OCI-LY1 (cell line): ENCODE measurements around the gene LIPM.

Experiments
- H2AFZ ChIP-seq: fragments of 200-600 bp; sonication (generic), shearing (Covaris generic); 2 replicates; pipeline ENCODE4 v1.6.0; 2014; ENCODE audit warnings: antibody characterized with exemption, mild to moderate bottlenecking, low read length
- H3F3A ChIP-seq: fragments of 200-600 bp; sonication (generic), shearing (Covaris generic); 2 replicates; pipeline ENCODE4 v1.6.0; 2014; ENCODE audit warnings: mild to moderate bottlenecking, antibody characterized with exemption, low read length, moderate library complexity; ENCODE audit not compliant: insufficient read depth
- H3K27ac ChIP-seq: fragments of 200-600 bp; sonication (generic); 2 replicates; pipeline ENCODE4 v1.5.1; 2014; ENCODE audit warnings: low read length, mixed run types, mild to moderate bottlenecking, low read depth; ENCODE audit not compliant: poor library complexity, severe bottlenecking
- H3K27me3 ChIP-seq: fragments of 200-600 bp; sonication (generic); 2 replicates; pipeline ENCODE4 v1.6.0; 2014; ENCODE audit warnings: antibody characterized with exemption, mild to moderate bottlenecking, low read length, moderate library complexity; ENCODE audit not compliant: insufficient read depth
- H3K36me3 ChIP-seq: fragments of 200-600 bp; sonication (generic); 2 replicates; pipeline ENCODE4 v1.6.1; 2014; ENCODE audit warnings: mild to moderate bottlenecking, antibody characterized with exemption, low read length, moderate library complexity, mixed read lengths; ENCODE audit not compliant: insufficient read depth
- H3K4me1 ChIP-seq: fragments of 200-600 bp; sonication (generic); 2 replicates; pipeline ENCODE4 v1.5.1; 2014; ENCODE audit warnings: mild to moderate bottlenecking, low read length, moderate library complexity; ENCODE audit not compliant: insufficient read depth, severe bottlenecking
- H3K4me2 ChIP-seq: fragments of 200-600 bp; sonication (generic), shearing (Covaris generic); 2 replicates; pipeline ENCODE4 v1.6.1; 2014; ENCODE audit warnings: low read length
- H3K4me3 ChIP-seq: fragments of 200-600 bp; sonication (generic); 2 replicates; pipeline ENCODE4 v1.5.1; 2014; ENCODE audit warnings: low read length, low read depth, mild to moderate bottlenecking, mixed read lengths; ENCODE audit not compliant: poor library complexity, severe bottlenecking
- H3K79me2 ChIP-seq: fragments of 200-600 bp; shearing (Covaris generic); 2 replicates; pipeline ENCODE4 v1.6.1; 2016; ENCODE audit warnings: mixed run types, low read length, mixed read lengths; ENCODE audit not compliant: insufficient read depth
- H3K9ac ChIP-seq: fragments of 200-600 bp; sonication (generic), shearing (Covaris generic); 2 replicates; pipeline ENCODE4 v1.6.1; 2014; ENCODE audit warnings: mild to moderate bottlenecking, low read length, mixed read lengths
- H3K9me2 ChIP-seq: fragments of 200-600 bp; sonication (generic), shearing (Covaris generic); 2 replicates; pipeline ENCODE4 v1.6.1; 2014; ENCODE audit warnings: low read depth, mild to moderate bottlenecking, low read length, mixed read lengths
- H3K9me3 ChIP-seq: fragments of 200-600 bp; shearing (Covaris generic); 2 replicates; pipeline ENCODE4 v1.6.1; 2014; ENCODE audit warnings: low read length, mixed read lengths
- H4K20me1 ChIP-seq: fragments of 200-600 bp; sonication (generic), shearing (Covaris generic); 2 replicates; pipeline ENCODE4 v1.6.0; 2016; ENCODE audit warnings: mild to moderate bottlenecking, low read length; ENCODE audit not compliant: insufficient read depth
- EZH2 ChIP-seq: fragments of 200-600 bp; sonication (generic), shearing (Covaris generic); IDR thresholded peaks from 2 replicates; pipeline ENCODE4 v1.8.0; 2017; ENCODE audit warnings: borderline replicate concordance, mixed run types, mild to moderate bottlenecking, antibody characterized with exemption, low read length, moderate library complexity, mixed read lengths
- TF ChIP-seq, protein P1 (sequence below): fragments of 200-600 bp; sonication (generic), shearing (Covaris generic); IDR thresholded peaks from 2 replicates; pipeline ENCODE4 v1.5.1; 2017; ENCODE audit warnings: mild to moderate bottlenecking, antibody characterized with exemption, low read length, moderate library complexity, mixed read lengths

Gene LIPM

GRCh38 chr10:88830643-88831268, 28.2 kb downstream of the LIPM start:
- no peak overlapping the region for H3K9ac ChIP-seq
- no peaks in the 10 kb centered on the region for H4K20me1 ChIP-seq
- no peaks in the 10 kb centered on the region for H3K27me3 ChIP-seq
- H2AFZ ChIP-seq: no peak overlapping the region
- TF ChIP-seq, protein P1, sequence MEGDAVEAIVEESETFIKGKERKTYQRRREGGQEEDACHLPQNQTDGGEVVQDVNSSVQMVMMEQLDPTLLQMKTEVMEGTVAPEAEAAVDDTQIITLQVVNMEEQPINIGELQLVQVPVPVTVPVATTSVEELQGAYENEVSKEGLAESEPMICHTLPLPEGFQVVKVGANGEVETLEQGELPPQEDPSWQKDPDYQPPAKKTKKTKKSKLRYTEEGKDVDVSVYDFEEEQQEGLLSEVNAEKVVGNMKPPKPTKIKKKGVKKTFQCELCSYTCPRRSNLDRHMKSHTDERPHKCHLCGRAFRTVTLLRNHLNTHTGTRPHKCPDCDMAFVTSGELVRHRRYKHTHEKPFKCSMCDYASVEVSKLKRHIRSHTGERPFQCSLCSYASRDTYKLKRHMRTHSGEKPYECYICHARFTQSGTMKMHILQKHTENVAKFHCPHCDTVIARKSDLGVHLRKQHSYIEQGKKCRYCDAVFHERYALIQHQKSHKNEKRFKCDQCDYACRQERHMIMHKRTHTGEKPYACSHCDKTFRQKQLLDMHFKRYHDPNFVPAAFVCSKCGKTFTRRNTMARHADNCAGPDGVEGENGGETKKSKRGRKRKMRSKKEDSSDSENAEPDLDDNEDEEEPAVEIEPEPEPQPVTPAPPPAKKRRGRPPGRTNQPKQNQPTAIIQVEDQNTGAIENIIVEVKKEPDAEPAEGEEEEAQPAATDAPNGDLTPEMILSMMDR: no peak
- H3K79me2 ChIP-seq: no peaks in the 10 kb centered on the region
- H3K4me1 ChIP-seq: no peaks in the 10 kb centered on the region
- no peaks in the 10 kb centered on the region for H3K9me3 ChIP-seq
- no peak overlapping the region for H3K4me3 ChIP-seq
- no peak overlapping the region for H3K4me2 ChIP-seq
- no peaks in the 10 kb centered on the region for H3K9me2 ChIP-seq
- H3K36me3 ChIP-seq: no peaks in the 10 kb centered on the region
- no peak overlapping the region for H3K27ac ChIP-seq
- no peaks in the 10 kb centered on the region for H3F3A ChIP-seq

- Histone ChIP-seq H3K9me2 (no peaks in the 10 kb centered on the region), H3K27ac (no peak overlapping the region), H4K20me1 (no peaks in the 10 kb centered on the region), H3K27me3 (no peaks in the 10 kb centered on the region), H3K36me3 (no peaks in the 10 kb centered on the region), H3K9ac (no peak overlapping the region), H2AFZ (no peak overlapping the region), H3F3A (no peaks in the 10 kb centered on the region), H3K4me2 (no peak overlapping the region), H3K9me3 (no peaks in the 10 kb centered on the region), H3K4me1 (no peaks in the 10 kb centered on the region), H3K4me3 (no peak overlapping the region), H3K79me2 (no peaks in the 10 kb centered on the region)
- no peak for TF ChIP-seq EZH2
- TF ChIP-seq, protein P1: no peak
Measured at GRCh38 chr10:88831709-88832108, 29.2 kb downstream of the LIPM start.

DNA sequence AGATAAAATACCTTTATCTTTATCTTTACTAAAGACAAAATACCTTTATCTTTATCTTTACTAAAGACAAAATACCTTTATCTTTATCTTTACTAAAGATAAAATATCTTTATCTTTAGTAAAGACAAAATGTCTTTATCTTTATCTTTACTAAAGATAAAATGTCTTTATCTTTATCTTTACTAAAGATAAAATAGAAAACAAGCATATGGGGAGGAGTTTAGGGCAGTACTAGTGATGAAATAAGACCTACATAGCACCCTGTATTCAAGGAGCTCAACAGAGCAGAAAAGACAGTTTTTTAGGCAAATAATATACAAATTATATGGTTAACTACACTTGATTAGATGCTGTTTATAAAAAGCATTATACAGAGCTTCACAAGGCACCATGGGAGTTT, 29.8 kb downstream of the LIPM start:
- H3F3A ChIP-seq: no peaks in the 10 kb centered on the region
- TF ChIP-seq EZH2: no peak
- TF ChIP-seq, protein P1: no peak
- H3K79me2 ChIP-seq: no peaks in the 10 kb centered on the region
- H3K27me3 ChIP-seq: no peaks in the 10 kb centered on the region
- no peaks in the 10 kb centered on the region for H3K4me1 ChIP-seq
- no peaks in the 10 kb centered on the region for H3K36me3 ChIP-seq
- H3K27ac ChIP-seq: no peak overlapping the region
- no peaks in the 10 kb centered on the region for H4K20me1 ChIP-seq
- H3K9me3 ChIP-seq: no peaks in the 10 kb centered on the region
- no peaks in the 10 kb centered on the region for H3K9me2 ChIP-seq
- no peak overlapping the region for H3K9ac ChIP-seq
- no peak overlapping the region for H3K4me3 ChIP-seq
- H2AFZ ChIP-seq: no peak overlapping the region
- H3K4me2 ChIP-seq: no peak overlapping the region
